A204.1 (cell line): Measurements from ENCODE around the gene COL15A1.

Experiments
- FAIRE-seq: peaks from 2 replicates; lab custom pipeline; 2012; peaks lifted over from hg19 to GRCh38; lab: Jason Lieb, UNC

Gene COL15A1

GRCh38 chr9:98916660-98917059 is 27.0 kb upstream of the COL15A1 start:
- no peak for FAIRE-seq

DNA sequence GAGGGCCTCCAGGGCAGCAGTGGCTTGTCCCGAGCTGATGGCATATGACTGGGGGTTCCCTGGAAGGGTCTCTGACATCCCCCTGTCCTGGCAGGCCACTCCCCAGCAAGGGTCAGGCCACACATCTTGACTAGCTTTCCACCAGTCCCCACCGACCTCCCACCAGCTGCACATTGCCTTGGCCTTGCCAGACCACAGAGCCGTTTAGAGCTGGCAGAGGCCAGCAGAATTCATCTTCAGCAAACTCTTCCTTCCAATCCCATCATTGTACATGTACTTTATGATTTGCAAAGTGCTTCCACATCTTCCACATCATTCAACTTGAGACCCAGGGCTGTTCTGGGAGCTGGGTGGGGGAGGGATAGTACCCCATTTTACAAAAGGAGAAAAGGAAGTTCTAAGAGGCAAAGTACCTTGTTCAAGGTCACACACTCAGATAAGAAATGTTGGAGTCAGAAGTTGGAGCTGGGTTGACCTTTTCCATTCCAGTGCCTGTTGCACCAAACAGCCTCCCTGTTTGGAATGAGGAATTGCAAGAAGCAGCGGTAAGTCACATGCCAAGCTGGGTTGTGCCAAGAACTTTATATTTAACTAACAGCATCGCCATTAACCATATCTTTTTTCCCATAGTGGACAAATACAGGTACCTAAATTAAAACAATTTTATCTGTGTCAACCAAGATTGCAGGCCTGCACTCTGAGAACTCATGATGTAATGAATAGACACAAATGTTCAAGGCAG is 25.8 kb upstream of the COL15A1 start:
- no peak for FAIRE-seq

DNA sequence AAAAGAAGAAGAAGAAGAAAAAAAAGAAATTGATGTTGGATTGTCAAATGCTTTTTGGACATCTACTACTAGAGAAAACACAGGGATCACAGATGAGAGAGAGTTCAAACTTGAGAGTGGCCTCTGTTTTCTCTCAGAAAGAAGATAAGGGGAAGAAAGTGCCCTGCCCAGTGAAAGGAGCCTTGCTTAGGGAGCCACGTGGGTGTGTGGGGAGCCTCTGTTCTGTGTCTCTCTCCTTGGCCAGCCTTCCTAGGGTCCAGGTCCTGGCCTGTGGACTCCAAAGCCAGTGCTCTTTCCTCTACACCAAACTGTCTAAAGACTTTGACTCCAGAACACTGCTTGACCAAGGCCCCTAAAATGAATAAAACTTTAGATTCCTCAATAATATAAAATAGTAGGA is 22.0 kb upstream of the COL15A1 start:
- FAIRE-seq = no peak

DNA sequence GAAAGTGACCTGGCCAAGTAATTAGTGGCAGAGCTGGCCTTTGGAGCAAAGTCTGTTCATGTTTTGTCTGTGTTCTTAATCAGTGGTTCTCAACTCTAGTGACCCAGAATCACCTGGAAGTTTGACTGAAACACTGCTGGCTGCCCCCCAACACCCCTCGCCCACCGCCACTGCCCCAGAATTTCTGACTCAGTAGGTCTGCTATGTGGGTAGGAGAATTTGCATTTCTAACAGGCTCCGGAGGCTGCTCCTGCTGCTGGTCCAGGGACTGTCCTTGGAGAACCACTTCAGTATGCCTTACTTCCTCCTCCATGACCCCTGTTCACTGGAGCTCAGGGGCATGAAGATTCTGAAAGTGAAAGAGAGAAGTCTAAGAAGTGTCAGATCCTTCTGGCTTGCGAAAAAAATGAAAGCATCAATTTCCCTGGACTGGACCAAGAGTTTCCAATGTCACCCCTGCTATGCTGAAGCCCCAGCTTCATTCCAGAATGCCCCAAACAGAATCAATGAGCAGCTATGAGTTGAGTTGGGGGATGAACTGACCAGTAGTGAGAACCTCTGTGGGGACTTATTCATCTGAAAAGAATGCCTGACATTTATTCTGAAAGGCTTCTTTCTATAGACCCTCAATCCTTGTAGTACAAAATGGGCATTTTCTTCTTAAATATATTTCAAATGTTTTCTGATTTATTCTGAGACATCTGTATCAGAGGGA is 20.8 kb upstream of the COL15A1 start:
- FAIRE-seq = no peak

GRCh38 chr9:98923451-98924123 is 20.1 kb upstream of the COL15A1 start:
- FAIRE-seq = no peak

DNA sequence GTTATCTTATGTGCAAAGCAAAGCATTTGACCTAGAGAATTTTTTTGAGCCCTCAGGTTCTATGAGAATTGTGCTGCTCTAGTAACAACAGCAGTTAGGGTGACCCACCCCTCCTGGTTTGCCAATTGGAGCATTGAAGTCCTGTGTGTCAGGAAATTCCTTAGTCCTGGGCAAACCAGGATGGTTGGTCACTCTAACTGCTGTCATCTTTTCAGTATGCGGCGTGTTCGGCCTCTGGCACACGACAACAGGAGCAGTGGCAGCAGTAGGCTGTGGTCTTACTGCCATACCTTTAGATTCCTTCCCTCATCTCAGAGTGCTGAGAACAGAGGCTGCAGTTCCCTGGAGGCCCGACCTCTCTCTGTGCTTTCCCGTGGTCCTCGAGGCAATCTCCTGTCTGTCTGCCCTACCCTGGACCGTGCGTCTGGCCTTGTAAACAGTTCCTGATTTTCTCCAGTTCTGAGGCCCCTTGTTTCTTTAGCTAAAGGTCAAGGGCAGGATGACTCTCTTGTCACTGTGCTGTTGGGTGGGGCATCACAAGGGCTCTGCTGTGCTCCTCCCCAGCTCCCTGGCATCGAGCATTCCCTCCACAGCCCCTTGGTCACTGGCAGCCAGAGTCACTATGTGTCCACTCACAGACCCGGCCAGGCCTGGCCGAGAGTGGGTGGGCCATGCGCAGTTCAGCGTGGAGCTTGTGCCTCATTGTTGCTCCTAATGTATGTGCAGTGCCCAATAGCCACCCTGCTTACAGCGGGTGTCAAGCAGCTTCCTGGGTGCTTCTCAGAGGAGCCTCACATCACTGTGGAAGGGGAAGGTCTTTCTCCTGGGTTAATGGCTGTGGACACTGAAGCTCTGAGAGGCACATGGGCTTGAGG is 18.5 kb upstream of the COL15A1 start:
- no peak for FAIRE-seq

- FAIRE-seq = no peak
These were observed 17.8 kb upstream of the COL15A1 start for GRCh38 chr9:98925956-98926355.

DNA sequence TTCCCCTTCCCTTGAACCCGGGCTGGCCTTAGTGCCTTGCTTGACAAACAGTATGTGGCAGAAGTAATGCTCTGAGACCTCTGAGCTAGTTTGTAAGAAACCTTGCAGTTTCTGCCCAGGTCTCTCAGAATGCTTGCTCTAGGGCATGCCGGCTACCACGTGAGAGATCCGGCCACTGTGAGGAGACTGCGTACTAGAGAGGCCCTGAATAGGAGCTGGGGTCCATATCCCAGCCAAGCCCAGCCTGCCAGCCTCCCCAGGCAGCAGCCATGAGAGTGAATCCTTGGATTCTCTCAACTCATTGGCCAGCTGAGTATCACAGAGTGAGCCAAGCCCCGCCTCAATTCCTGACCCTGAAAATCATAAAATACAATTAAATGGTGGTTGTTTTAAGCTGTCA is 16.0 kb upstream of the COL15A1 start:
- FAIRE-seq = no peak

GRCh38 chr9:98929071-98929470 is 14.6 kb upstream of the COL15A1 start:
- FAIRE-seq = no peak

DNA sequence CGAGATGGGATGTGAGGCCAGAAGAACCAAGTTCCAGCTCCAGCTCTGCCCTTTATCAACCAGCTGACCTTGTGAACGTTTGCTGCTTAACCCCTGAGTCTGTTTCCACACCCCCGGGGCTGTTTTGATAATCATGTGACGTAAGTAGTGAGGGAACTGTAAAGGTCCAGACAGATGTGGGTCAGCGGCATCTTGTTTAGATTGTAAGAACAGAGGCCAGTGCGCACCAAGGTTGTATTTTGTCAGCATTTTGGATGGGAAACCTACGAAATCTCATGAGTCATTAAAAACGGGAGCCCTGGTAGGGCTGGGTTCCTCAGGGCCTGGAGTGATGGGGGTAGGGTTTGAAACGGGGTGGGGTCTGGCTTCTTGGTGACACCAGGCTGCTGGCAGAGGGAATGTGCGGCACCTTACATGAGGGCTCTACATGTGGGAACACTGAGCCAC is 13.8 kb upstream of the COL15A1 start:
- FAIRE-seq = no peak

- FAIRE-seq = no peak
These were observed 12.9 kb upstream of the COL15A1 start for GRCh38 chr9:98930792-98931191.

DNA sequence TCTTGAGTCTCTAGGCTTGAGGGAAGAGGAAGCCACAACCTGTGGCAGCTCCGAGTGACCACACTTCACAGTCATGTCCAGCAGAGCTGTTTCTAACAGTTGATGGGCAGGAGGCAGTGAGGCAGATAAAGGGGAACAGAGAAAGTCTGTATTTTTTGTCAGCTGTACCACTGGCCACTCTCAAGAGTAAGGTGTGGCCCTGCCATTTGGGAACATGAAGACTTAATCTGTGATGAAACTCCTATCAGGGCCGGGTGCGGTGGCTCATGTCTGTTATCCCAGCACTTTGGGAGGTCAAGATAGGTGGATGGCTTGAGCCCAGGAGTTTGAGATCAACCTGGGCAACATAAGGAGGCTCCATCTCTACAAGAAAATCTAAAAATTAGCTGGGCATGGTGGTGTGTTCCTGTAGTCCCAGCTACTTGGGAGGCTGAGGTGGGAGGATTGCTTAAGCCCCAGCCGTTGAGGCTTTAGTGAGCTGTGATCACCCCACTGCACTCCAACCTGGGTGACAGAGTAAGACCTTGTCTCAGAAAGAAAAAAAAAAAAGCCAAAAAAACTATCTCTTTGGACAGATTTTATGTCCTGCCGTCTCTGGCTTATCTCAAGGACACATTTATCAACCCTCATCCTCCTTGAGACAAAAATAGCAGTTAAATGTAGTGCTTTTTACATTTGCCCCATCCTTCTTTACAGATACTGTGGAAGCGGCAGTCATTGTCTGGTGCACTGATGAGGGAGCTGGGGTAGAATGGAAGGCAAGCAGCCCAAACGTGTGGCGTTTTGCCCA is 11.9 kb upstream of the COL15A1 start:
- FAIRE-seq = no peak

GRCh38 chr9:98933185-98933584 is 10.5 kb upstream of the COL15A1 start:
- FAIRE-seq = no peak

- FAIRE-seq = peak; percentile 98
These were observed 9.8 kb upstream of the COL15A1 start for GRCh38 chr9:98933890-98934289.

GRCh38 chr9:98935071-98935505 is 8.6 kb upstream of the COL15A1 start:
- no peak for FAIRE-seq

DNA sequence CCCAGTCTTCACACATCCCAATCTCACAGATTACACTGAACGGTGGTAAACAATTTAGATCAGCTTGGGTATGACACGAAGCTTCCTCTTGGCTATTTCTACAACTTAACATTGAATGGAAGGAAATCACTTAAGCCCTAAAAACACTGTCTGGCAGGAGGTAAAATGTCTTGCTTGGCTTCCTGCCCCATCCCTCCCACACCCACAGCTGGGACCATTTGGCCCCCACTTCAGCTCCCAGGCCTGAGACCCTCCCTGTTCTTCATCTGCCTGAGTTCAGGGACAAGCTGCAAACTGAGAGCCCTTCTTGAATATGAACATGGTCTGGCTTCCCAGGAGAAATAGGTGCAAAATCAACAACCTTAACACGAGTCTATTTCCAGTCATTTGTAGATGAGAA is 3.4 kb upstream of the COL15A1 start:
- FAIRE-seq = no peak

DNA sequence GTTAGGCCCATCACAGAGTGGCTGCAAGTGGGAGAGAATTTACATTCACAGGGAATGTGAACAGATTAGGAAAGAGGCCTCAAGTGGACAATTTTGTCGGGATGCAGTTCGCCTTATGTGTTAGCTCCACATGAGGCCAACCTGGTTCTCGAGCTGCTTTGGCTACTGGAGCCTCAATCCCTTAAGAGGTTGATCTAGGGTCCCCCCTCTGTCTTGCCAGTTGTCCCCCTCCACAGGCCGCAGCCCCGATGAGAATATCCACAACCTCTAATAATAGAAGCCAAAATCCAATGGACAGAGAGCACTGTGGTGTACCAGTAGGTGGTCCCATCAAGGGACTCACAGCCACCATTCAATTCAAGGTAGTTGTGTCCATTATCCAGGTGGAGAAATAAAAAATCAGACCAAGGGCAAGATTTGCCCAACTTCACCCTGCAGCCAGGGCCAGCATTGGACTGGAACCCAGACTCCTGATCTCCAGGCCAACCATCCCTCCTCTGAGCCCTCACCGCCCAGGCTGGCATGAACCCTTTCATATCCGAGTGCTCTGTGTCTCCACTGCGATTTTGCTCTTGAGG is 1.7 kb upstream of the COL15A1 start:
- no peak for FAIRE-seq

- no peak for FAIRE-seq
These were observed 613 bp upstream of the COL15A1 start for GRCh38 chr9:98942906-98943681.

DNA sequence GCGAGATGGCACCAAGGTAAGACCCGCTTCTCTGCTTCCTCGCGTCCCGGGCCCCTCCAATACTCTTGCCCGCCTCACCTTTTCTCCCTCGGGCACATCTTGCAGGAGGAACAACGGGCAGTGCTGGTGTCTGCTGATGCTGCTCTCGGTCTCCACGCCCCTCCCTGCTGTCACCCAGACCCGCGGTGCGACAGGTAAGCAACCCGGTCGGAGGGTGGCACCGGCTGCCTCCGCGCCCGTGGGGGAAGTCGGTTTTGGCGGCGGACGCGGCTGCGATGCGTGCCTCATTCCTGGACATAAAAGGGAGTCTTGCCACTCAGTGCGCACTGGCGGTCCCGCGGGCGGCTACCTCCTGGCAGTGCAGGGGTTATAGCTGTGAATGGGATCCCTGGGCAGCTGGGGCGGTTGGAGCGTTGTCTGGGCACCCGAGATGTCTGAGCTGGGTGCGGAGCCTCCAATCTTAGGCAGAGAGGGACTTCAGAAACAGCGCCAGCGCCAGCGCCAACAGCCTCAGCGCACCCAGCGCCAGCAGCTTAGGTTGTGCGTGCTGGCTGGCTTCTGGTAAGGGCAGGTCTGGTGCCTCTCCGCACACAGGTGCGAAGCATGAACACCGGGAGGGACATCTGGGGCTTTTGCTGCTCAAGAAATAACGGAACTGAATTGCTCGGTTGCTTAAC is 488 bp downstream of the COL15A1 start:
- FAIRE-seq = no peak

DNA sequence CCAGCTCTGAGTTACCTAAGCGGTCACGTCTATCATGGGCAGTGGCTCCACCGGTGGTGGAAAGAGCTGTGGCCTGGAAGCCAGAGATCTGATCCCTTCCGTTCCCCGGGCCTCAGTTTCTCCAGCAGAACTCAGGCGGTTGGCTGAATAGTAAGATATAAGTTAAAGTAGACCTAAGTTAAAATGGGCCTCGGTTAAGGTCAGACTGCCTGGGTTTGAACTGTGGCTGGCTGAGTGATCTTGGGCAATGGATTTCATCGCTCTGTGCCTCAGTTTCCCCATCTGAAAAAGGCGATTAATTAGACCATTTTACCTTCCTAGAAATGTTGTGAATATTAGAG is 997 bp downstream of the COL15A1 start:
- FAIRE-seq = no peak
